ENCODE data around the gene RNF11. TPM values are rescaled to one million over a fixed set of nuclear protein-coding genes. Genes with fewer than 3 reads are reported as not detected.

The RNF11 gene
- total and polyA plus RNA-seq, 2 of the 8 experiments (the other 6 are each of a cell fraction or from before 2014, with no cell fraction given): 49.6 to 54.2 TPM

- no peaks in the 10 kb centered on the region for H3K36me3 ChIP-seq (ENCODE audit: control insufficient read depth in 2 of 4, insufficient read depth in 4 of 4, low read length in 3 of 4)
- no peak overlapping the region for H3K4ac ChIP-seq (replicated peaks; ENCODE audit: insufficient read length, low read depth, low read length)
- no peaks in the 10 kb centered on the region for H4K20me1 ChIP-seq (replicated peaks in 1 of 2; ENCODE audit: control insufficient read depth in 1 of 2, insufficient read depth in 2 of 2, low read length in 2 of 2)
- H2BK12ac ChIP-seq (ENCODE audit: low read depth, low read length): no peak overlapping the region
- WGBS, 2 experiments (ENCODE audit: extremely low coverage in 1 of 2, insufficient coverage in 1 of 2, insufficient read length in 1 of 2, insufficient replicate concordance in 2 of 2, low coverage in 1 of 2, low lambda C conversion rate in 2 of 2, missing lambda C conversion rate in 1 of 2): 82% methylated on average over 6 of the region's 6 CpGs; no CpG with 5 or more reads in 1 of the 2 experiments
- H3K18ac ChIP-seq (ENCODE audit: extremely low read depth, low read length): no peak overlapping the region
- H2BK120ac ChIP-seq (replicated peaks; ENCODE audit: low read depth, low read length): no peak overlapping the region
- no peak overlapping the region for H4K8ac ChIP-seq (ENCODE audit: extremely low read depth, insufficient read depth, low read length)
- no peak overlapping the region for H2AK5ac ChIP-seq (ENCODE audit: low read depth, low read length)
- DNase-seq (ENCODE audit: low read depth in 1 of 2, low spot score in 2 of 2): no peak
- no peak overlapping the region for H4K5ac ChIP-seq (ENCODE audit: insufficient read length, low read depth, low read length)
- H3K27ac ChIP-seq (ENCODE audit: low read depth, low read length): no peak overlapping the region
- H2AFZ ChIP-seq (ENCODE audit: low read length): no peak overlapping the region
- CTCF ChIA-PET (ENCODE audit: partially characterized antibody): no interaction called here
- H2BK15ac ChIP-seq (ENCODE audit: low read length): no peak overlapping the region
- no peak overlapping the region for H3K23ac ChIP-seq (ENCODE audit: insufficient read length)
- no peak for TF ChIP-seq SP2 (IDR thresholded peaks at IDR 0.05; ENCODE audit: low read length)
- TF ChIP-seq EP300 (IDR thresholded peaks at IDR 0.05; ENCODE audit: borderline replicate concordance in 1 of 2, low read depth in 2 of 2, low read length in 2 of 2): no peak
- no peak for TF ChIP-seq RXRA (IDR thresholded peaks at IDR 0.05; ENCODE audit: insufficient read depth, low read depth, low read length)
- TF ChIP-seq CTCF (IDR thresholded peaks at IDR 0.05; ENCODE audit: control extremely low read depth in 1 of 3, insufficient read depth in 1 of 3, low read depth in 1 of 3, low read length in 3 of 3): no peak
- TF ChIP-seq RBBP5 (IDR thresholded peaks at IDR 0.05; ENCODE audit: borderline replicate concordance, low read depth, low read length): no peak
- TF ChIP-seq SIN3A (conservative IDR thresholded peaks at IDR 0.05 in 1 of 2, IDR thresholded peaks at IDR 0.05 in 1 of 2; ENCODE audit: low read depth in 1 of 2, low read length in 2 of 2): no peak
- TF ChIP-seq MAFK (IDR thresholded peaks at IDR 0.05; ENCODE audit: low read depth, low read length): no peak
- TF ChIP-seq ASH2L (IDR thresholded peaks at IDR 0.05; ENCODE audit: low read length): no peak
- no peak for TF ChIP-seq MAX (IDR thresholded peaks at IDR 0.05)
- no peak for TF ChIP-seq FOSL1 (IDR thresholded peaks at IDR 0.05; ENCODE audit: insufficient read depth, low read depth, low read length)
- TF ChIP-seq CEBPB (IDR thresholded peaks at IDR 0.05; ENCODE audit: low read depth, low read length): no peak
- no peak for TF ChIP-seq CBX8 (IDR thresholded peaks at IDR 0.05; ENCODE audit: borderline replicate concordance, low read depth, low read length)
- no peaks in the 10 kb centered on the region for H3K79me2 ChIP-seq (ENCODE audit: control insufficient read depth in 1 of 2, insufficient read depth in 2 of 2, low read length in 2 of 2)
- H2BK20ac ChIP-seq (ENCODE audit: low read length): no peak overlapping the region
- H3K4me1 ChIP-seq (replicated peaks in 1 of 4; ENCODE audit: control insufficient read depth in 3 of 4, insufficient read depth in 4 of 4, low read length in 3 of 4): no peaks in the 10 kb centered on the region
- no peak overlapping the region for H2BK5ac ChIP-seq (ENCODE audit: low read depth, low read length)
- H3K14ac ChIP-seq (ENCODE audit: insufficient read length): no peak overlapping the region
- H3K9me3 ChIP-seq (ENCODE audit: insufficient read depth in 2 of 2, low read depth in 1 of 2, low read length in 1 of 2): no peaks in the 10 kb centered on the region
- no peak overlapping the region for H3K56ac ChIP-seq (replicated peaks; ENCODE audit: insufficient read length, low read depth, low read length)
- no peak overlapping the region for H3K4me2 ChIP-seq (ENCODE audit: insufficient read depth in 1 of 2, low read depth in 2 of 2, low read length in 2 of 2)
- no peaks in the 10 kb centered on the region for H3K79me1 ChIP-seq (ENCODE audit: low read depth, low read length)
- no peak overlapping the region for H3K9ac ChIP-seq (replicated peaks in 1 of 4; ENCODE audit: extremely low read depth in 1 of 4, low read depth in 3 of 4, low read length in 3 of 4)
- FAIRE-seq: no peak
- POLR2A ChIA-PET (ENCODE audit: partially characterized antibody): no interaction called here
- no peaks in the 10 kb centered on the region for H3K23me2 ChIP-seq (ENCODE audit: low read depth, low read length)
- H3K27me3 ChIP-seq (replicated peaks in 1 of 4; ENCODE audit: control insufficient read depth in 3 of 4, extremely low read depth in 1 of 4, insufficient read depth in 3 of 4, low read length in 3 of 4): no peaks in the 10 kb centered on the region
- no peak overlapping the region for H4K91ac ChIP-seq (replicated peaks; ENCODE audit: insufficient read length, low read length)
- H3K4me3 ChIP-seq (ENCODE audit: extremely low read depth in 1 of 4, insufficient read depth in 2 of 4, low read depth in 3 of 4, low read length in 4 of 4): no peak overlapping the region
These were observed 11.8 kb upstream of the RNF11 start for GRCh38 chr1:51224255-51224654.
